Measurements from ENCODE around the gene ANKZF1.

- TF ChIP-seq TCF7L2 (IDR thresholded peaks at IDR 0.05; ENCODE audit: low read depth, low read length) (no peak), SIN3A (IDR thresholded peaks at IDR 0.05; ENCODE audit: borderline replicate concordance, insufficient read depth, low read depth, low read length) (no peak), POLR2AphosphoS5 (IDR thresholded peaks at IDR 0.05; ENCODE audit: low read depth, low read length) (no peak)
- TF ChIP-seq, protein P1, sequence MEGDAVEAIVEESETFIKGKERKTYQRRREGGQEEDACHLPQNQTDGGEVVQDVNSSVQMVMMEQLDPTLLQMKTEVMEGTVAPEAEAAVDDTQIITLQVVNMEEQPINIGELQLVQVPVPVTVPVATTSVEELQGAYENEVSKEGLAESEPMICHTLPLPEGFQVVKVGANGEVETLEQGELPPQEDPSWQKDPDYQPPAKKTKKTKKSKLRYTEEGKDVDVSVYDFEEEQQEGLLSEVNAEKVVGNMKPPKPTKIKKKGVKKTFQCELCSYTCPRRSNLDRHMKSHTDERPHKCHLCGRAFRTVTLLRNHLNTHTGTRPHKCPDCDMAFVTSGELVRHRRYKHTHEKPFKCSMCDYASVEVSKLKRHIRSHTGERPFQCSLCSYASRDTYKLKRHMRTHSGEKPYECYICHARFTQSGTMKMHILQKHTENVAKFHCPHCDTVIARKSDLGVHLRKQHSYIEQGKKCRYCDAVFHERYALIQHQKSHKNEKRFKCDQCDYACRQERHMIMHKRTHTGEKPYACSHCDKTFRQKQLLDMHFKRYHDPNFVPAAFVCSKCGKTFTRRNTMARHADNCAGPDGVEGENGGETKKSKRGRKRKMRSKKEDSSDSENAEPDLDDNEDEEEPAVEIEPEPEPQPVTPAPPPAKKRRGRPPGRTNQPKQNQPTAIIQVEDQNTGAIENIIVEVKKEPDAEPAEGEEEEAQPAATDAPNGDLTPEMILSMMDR (IDR thresholded peaks at IDR 0.05): no peak
Observed at GRCh38 chr2:219278655-219279150, 49.1 kb downstream of the ANKZF1 start.
